Measurements from ENCODE around the gene ATXN7L1.

The ATXN7L1 gene

GRCh38 chr7:105808209-105808608 lies 68.2 kb downstream of the ATXN7L1 start:
- TF ChIP-seq, protein P1, sequence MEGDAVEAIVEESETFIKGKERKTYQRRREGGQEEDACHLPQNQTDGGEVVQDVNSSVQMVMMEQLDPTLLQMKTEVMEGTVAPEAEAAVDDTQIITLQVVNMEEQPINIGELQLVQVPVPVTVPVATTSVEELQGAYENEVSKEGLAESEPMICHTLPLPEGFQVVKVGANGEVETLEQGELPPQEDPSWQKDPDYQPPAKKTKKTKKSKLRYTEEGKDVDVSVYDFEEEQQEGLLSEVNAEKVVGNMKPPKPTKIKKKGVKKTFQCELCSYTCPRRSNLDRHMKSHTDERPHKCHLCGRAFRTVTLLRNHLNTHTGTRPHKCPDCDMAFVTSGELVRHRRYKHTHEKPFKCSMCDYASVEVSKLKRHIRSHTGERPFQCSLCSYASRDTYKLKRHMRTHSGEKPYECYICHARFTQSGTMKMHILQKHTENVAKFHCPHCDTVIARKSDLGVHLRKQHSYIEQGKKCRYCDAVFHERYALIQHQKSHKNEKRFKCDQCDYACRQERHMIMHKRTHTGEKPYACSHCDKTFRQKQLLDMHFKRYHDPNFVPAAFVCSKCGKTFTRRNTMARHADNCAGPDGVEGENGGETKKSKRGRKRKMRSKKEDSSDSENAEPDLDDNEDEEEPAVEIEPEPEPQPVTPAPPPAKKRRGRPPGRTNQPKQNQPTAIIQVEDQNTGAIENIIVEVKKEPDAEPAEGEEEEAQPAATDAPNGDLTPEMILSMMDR (IDR thresholded peaks at IDR 0.05; ENCODE audit: low read length), result no peak
- TF ChIP-seq EZH2phosphoT487 (IDR thresholded peaks at IDR 0.05; ENCODE audit: low read length) (no peak), EZH2 (optimal IDR thresholded peaks at IDR 0.05; ENCODE audit: low read depth, low read length) (no peak)
- no peak for DNase-seq
- H3K9ac ChIP-seq (ENCODE audit: low read length), result no peak overlapping the region
- H3K4me1 ChIP-seq (ENCODE audit: low read length), result peaks cover 27% of the 10 kb centered on the region
- H3K9me3 ChIP-seq (replicated peaks; ENCODE audit: insufficient read depth, low read length), result no peaks in the 10 kb centered on the region
- no peaks in the 10 kb centered on the region for H3K9me2 ChIP-seq (replicated peaks; ENCODE audit: insufficient read depth, low read length)
- H3K4me3 ChIP-seq (ENCODE audit: low read length), result no peak overlapping the region
- H3K79me2 ChIP-seq (ENCODE audit: low read length), result no peaks in the 10 kb centered on the region
- no peak overlapping the region for H3K4me2 ChIP-seq (ENCODE audit: low read depth, low read length)
- H4K20me1 ChIP-seq (ENCODE audit: insufficient read depth, low read length), result no peaks in the 10 kb centered on the region
- no peak overlapping the region for H3K27ac ChIP-seq (ENCODE audit: low read length)
- H2AFZ ChIP-seq (ENCODE audit: low read length), result no peak overlapping the region
- no peaks in the 10 kb centered on the region for H3F3A ChIP-seq (ENCODE audit: insufficient read depth, low read length)
- H3K36me3 ChIP-seq (replicated peaks; ENCODE audit: insufficient read depth, low read length), result no peaks in the 10 kb centered on the region
- H3K27me3 ChIP-seq (replicated peaks; ENCODE audit: insufficient read depth, low read length), result no peaks in the 10 kb centered on the region

DNA sequence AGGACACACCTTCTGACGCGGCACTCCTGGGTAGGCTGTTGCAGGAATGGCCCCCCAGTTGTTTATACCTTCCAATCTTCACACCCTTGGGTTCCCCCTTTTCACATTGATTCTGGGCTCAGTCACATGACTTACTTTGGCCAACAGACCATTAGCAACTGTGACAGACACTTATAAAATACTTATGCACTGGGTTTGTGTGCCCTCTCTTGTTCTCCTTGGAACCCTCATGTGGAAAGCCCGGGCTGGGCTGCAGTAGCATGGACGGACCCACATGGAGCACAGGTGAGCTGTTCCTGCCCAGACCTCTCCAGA lies 69.0 kb downstream of the ATXN7L1 start:
- no peak overlapping the region for H3K27ac ChIP-seq (ENCODE audit: low read length)
- H3K36me3 ChIP-seq (replicated peaks; ENCODE audit: insufficient read depth, low read length), result no peaks in the 10 kb centered on the region
- H3K9ac ChIP-seq (ENCODE audit: low read length), result no peak overlapping the region
- DNase-seq, result no peak
- no peaks in the 10 kb centered on the region for H3K9me3 ChIP-seq (replicated peaks; ENCODE audit: insufficient read depth, low read length)
- no peaks in the 10 kb centered on the region for H3K9me2 ChIP-seq (replicated peaks; ENCODE audit: insufficient read depth, low read length)
- H3K4me3 ChIP-seq (ENCODE audit: low read length), result no peak overlapping the region
- TF ChIP-seq EZH2phosphoT487 (IDR thresholded peaks at IDR 0.05; ENCODE audit: low read length), result no peak
- TF ChIP-seq, protein P1 (IDR thresholded peaks at IDR 0.05; ENCODE audit: low read length), result no peak
- TF ChIP-seq EZH2 (optimal IDR thresholded peaks at IDR 0.05; ENCODE audit: low read depth, low read length), result no peak
- H3F3A ChIP-seq (ENCODE audit: insufficient read depth, low read length), result no peaks in the 10 kb centered on the region
- H3K27me3 ChIP-seq (replicated peaks; ENCODE audit: insufficient read depth, low read length), result no peaks in the 10 kb centered on the region
- peaks cover 27% of the 10 kb centered on the region for H3K4me1 ChIP-seq (ENCODE audit: low read length)
- H2AFZ ChIP-seq (ENCODE audit: low read length), result no peak overlapping the region
- no peaks in the 10 kb centered on the region for H3K79me2 ChIP-seq (ENCODE audit: low read length)
- H3K4me2 ChIP-seq (ENCODE audit: low read depth, low read length), result no peak overlapping the region
- H4K20me1 ChIP-seq (ENCODE audit: insufficient read depth, low read length), result no peaks in the 10 kb centered on the region

GRCh38 chr7:105806592-105807447 lies 69.6 kb downstream of the ATXN7L1 start:
- no peaks in the 10 kb centered on the region for H3K27me3 ChIP-seq (replicated peaks; ENCODE audit: insufficient read depth, low read length)
- H4K20me1 ChIP-seq (ENCODE audit: insufficient read depth, low read length), result no peaks in the 10 kb centered on the region
- peak overlapping the region; percentile 17; the same call in 1 of the 2 replicates for H2AFZ ChIP-seq (ENCODE audit: low read length)
- no peaks in the 10 kb centered on the region for H3F3A ChIP-seq (ENCODE audit: insufficient read depth, low read length)
- H3K9ac ChIP-seq (ENCODE audit: low read length), result no peak overlapping the region
- TF ChIP-seq, protein P1 (IDR thresholded peaks at IDR 0.05; ENCODE audit: low read length), result no peak
- TF ChIP-seq EZH2phosphoT487 (IDR thresholded peaks at IDR 0.05; ENCODE audit: low read length), result no peak
- H3K4me1 ChIP-seq (ENCODE audit: low read length), result peaks cover 27% of the 10 kb centered on the region
- no peaks in the 10 kb centered on the region for H3K36me3 ChIP-seq (replicated peaks; ENCODE audit: insufficient read depth, low read length)
- H3K9me2 ChIP-seq (replicated peaks; ENCODE audit: insufficient read depth, low read length), result no peaks in the 10 kb centered on the region
- H3K4me2 ChIP-seq (ENCODE audit: low read depth, low read length), result 0 out of 2 replicates have a peak overlapping the region, but pooled peaks have one; percentile 19
- no peak for DNase-seq
- no peaks in the 10 kb centered on the region for H3K9me3 ChIP-seq (replicated peaks; ENCODE audit: insufficient read depth, low read length)
- no peak overlapping the region for H3K4me3 ChIP-seq (ENCODE audit: low read length)
- H3K27ac ChIP-seq (ENCODE audit: low read length), result no peak overlapping the region
- H3K79me2 ChIP-seq (ENCODE audit: low read length), result no peaks in the 10 kb centered on the region

Measured in MM.1S (cell line).